ENCODE results near the gene COX6B2.
"Not testable (repeated sequence)": the region's sequence is repeated elsewhere in the genome, so short reads cannot be mapped to it uniquely, and the experiment has no call there.

DNA sequence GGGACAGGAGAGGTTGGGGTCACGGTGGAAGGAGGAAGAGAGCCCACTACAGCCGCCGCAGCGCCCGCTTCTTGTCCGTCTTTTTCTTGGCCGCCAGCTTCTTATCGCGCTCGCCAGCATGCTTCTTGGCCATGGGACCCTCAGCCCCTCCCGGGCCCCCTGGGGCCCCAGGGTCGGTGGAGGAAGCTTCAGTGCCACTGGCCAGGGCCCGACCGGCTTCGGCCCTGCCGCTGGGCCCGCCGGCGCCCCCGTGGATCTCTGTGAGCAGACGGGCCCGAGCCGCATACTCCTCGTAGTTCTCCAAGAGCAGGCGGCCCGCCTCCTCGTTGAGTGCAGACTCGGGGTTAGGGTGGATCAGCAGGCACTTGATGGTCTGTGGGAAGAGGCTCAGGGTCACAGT, 46.9 kb upstream of the COX6B2 start:
- TF ChIP-seq, protein P1, sequence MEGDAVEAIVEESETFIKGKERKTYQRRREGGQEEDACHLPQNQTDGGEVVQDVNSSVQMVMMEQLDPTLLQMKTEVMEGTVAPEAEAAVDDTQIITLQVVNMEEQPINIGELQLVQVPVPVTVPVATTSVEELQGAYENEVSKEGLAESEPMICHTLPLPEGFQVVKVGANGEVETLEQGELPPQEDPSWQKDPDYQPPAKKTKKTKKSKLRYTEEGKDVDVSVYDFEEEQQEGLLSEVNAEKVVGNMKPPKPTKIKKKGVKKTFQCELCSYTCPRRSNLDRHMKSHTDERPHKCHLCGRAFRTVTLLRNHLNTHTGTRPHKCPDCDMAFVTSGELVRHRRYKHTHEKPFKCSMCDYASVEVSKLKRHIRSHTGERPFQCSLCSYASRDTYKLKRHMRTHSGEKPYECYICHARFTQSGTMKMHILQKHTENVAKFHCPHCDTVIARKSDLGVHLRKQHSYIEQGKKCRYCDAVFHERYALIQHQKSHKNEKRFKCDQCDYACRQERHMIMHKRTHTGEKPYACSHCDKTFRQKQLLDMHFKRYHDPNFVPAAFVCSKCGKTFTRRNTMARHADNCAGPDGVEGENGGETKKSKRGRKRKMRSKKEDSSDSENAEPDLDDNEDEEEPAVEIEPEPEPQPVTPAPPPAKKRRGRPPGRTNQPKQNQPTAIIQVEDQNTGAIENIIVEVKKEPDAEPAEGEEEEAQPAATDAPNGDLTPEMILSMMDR (IDR thresholded peaks at IDR 0.05) = not testable (repeated sequence)
- TF ChIP-seq RAD21 (IDR thresholded peaks at IDR 0.05; ENCODE audit: low read length) = not testable (repeated sequence)
